Measurements from ENCODE around the gene MRPL52.
"Not testable (repeated sequence)": the region's sequence is repeated elsewhere in the genome, so short reads cannot be mapped to it uniquely, and the experiment has no call there.

Gene MRPL52

DNA sequence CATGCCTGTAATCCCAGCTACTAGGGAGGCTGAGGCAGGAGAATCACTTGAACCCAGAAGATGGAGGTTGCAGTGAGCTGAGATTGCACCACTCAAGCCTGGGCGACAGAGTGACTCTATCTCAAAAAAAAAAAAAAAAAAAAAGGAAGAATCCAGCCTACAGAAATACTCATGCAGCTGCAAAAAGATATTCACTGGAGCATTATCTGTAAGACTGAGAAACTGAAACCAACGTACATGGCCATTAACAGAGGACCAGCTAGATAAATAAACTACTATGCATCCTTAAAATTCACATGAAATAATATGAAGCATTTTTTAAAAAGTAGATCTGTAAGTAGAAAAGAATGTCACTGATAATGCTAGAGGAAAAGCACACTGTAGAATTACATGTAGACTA is 18.0 kb upstream of the MRPL52 start:
- no peak for DNase-seq (ENCODE audit: low spot score)

DNA sequence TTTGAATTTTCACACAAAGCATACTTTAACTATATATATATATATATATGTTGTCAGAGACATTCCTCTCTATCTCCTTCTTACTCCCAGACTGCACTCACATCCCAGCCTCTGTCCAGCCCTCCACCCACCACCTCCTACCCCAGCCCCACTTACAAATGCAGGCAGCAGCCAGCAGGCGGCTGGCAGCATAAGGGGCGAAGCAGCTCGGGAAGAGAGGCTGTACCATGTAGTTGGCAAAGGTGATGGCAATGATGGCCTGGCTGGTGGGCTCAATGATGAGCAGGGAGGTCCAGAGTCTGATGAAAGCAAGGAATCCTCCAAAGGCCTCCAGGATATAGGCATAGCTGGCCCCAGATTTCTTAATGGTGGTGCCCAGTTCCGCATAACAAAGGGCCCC is 16.9 kb upstream of the MRPL52 start:
- DNase-seq (ENCODE audit: low spot score), result no peak

DNA sequence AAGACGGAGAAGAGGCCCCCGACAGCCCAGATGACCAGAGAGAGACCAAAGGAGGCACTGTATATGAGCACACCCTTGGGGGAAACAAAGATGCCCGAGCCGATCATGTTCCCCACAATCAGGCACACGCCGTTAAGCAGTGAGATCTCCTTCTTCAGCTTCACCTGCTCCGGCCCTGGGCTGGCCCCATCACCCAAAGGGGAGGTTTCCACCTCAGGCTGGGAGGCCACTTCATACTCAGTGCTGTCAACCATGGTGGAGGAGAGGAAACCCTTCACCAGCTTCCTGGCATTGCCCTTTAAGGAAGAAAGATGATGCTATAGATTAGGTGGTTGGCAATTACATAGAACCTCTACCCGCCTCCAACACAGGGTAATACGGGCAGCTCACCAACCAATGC is 16.5 kb upstream of the MRPL52 start:
- DNase-seq (ENCODE audit: low spot score), result no peak

DNA sequence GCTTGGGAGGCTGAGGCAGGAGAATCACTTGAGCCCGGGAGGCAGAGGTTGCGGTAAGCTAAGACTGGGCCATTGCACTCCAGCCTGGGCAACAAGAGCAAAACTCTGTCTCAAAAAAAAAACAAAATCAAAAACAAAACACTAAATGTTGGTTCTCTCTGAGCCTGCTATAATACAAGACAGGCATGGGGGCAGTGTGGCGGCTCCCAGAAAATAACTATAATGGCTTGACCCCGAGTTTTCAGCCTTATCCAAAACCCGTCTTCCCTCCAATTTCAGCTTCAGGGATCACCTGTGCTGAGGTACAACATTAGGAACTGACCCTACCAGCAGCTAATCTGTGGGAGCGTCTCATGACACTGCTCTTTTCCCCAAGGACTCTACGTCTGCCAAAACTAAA is 15.3 kb upstream of the MRPL52 start:
- DNase-seq (ENCODE audit: low spot score), result no peak

DNA sequence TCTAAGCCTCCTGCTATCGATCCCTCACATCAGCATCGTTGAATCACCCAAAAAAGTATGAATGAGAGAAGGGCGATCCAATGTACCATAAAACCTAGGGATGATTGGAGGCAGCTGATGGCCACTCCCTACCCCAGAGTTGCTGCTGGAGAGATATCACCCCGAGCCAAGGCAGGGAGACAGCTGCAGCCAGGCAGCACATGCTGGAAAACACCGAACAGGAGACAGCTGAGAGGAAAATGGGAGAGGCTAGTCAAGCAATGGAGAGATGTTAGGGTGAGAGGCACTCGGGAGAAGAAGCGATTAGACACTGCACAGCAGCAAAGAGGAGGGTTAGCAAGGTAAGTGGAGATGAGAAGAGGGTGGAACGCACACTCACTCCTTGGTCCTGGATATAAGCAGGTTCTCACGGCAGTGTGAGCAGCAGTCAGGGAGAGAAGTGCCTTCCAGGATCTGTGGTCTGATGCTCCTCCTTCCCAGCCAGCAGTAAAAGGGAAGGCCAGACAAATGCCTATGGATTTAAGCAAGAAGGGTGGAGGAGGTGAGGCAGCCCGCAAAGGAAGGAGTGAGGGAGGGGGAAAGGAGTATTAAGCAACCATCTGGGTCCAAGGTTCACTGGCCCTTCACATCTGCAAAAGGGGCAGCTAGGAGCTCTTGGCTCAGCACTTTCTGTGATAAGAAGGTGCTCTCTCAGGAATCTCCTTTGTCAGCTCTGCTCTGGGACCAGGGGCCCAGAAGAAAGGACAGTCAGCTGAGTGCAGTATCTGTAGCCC is 14.6 kb upstream of the MRPL52 start, which contains the start of gene SLC7A7:
SLC7A7 (minus strand) TSS at position 495 of the 773 bp plus-strand sequence. CDS start 2,037 bp downstream, outside the sequence.
- no peak for DNase-seq (ENCODE audit: low spot score)

DNA sequence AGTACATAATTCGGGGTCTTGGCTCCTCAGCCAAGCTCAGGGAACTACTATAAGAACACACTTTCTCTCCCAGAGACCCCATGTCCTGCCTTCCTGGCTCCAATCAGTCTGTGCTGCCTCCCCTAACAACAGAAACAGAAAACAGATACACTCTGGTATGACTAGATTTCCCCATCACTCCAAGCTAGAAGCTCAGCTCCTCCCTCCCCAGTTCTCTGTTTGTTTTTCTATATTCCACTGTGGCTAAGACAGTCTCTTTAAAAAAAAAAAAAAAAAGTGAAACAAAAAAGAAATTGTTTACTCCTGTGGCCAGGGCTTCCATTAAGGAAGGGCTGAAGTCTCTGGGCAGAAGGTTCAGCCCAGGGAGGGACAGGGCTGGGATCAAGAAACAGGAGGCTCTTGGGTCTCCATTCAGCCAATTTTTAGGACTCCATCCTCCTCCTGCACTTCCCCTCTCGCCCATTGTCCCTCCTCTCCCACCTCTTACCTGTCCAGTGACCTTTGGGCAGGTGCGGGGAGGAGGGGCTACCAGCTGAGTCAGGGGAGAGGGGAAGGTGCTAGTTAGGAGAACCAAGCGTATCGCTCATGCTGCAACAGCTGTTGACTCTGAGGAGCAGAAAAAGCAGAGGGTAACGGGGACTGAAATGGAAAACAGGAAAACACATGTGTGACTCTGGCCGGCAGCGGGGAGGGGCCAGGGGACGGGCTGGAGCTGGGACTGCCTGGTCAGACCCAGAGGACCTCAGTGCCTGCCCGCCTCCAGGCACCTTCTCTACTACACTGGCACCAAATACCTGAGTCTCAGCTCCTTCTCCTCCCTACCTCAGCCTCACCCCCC is 10.3 kb upstream of the MRPL52 start:
- DNase-seq (ENCODE audit: low spot score), result no peak

DNA sequence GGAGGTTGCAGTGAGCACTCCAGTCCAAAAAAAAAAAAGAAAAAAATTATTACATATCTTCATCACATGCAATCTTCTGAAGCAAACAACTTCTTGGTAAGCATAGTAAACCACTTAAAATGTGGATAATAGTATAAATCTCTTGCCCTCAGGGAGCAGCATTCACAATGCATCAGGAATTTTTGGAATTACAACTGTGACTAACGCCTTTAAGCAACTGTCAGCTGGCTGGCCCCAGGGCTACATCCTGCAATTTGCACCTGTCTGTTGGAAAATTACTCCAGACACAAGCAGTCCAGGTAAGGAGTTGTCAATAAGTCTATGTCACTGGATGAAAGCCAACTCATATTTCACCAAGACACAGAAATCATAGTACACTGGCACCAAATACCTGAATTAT is 9.0 kb upstream of the MRPL52 start:
- DNase-seq (ENCODE audit: low spot score), result no peak

DNA sequence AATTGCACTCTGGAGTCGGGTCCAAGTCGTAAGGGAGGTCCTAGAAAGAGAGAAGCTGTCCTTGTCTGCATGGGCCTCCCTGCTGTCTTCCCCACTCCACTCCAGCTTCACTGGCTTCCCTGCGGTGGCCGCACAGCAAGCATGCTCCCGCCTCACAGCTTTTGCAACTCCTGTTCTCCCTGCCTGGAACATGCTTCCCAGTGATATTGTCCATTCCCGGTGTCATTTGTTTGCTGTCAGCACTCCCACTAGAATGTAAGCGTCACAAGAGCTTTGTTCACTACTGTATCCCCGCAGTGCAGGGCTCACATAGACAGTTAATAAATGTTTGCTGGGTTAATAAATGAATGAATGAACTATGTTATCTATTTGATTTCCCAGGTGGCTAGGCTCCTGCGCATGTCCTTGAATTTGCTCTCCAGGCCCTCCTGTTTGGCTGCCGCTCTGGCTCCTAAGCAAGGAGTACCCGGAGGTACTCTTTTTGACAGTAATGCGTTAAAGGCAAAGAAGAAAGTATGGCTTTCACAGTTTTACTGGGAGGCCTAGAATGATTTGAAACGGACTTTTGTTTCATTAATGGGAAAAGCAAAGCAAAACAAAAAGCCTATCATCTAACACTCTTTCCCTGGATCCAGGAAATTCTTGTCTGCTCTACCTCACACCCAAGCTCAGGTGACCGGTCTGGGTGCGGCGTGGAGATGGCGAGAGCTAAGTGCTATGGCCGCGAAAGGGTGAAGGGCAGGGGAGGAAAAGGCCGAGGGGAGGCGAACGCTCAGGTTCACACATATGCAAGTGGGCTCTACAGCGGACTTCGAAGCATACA is 8.3 kb upstream of the MRPL52 start:
- DNase-seq (ENCODE audit: low spot score), result no peak

DNA sequence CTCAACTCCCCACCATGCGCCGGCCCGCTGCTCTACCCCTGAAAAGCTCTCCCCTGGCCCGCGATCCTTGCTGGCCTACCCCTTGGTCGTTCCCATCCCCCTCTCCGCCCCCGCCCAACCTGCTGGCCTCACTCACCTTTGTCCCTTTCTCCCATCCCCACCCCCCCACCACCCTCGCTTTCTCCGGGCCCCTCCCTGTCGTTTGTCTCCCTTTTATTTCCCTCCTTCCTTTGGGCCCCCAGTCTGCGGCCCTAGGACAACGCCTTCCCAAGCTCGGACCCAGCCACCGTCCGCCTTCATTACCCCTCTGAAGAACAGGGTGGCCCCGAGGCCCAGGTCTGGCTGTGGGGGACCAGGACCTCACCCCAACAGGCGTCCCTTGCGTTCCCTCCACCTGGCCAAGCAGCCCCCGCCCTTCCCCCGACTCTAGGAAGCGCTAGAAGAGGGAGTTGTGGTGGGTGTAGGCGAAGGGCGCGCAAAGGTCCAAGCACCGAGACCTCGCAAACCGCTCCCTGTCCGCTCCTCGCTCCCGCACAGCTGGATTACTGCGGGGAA is 7.6 kb upstream of the MRPL52 start:
- no peak for DNase-seq (ENCODE audit: low spot score)

DNA sequence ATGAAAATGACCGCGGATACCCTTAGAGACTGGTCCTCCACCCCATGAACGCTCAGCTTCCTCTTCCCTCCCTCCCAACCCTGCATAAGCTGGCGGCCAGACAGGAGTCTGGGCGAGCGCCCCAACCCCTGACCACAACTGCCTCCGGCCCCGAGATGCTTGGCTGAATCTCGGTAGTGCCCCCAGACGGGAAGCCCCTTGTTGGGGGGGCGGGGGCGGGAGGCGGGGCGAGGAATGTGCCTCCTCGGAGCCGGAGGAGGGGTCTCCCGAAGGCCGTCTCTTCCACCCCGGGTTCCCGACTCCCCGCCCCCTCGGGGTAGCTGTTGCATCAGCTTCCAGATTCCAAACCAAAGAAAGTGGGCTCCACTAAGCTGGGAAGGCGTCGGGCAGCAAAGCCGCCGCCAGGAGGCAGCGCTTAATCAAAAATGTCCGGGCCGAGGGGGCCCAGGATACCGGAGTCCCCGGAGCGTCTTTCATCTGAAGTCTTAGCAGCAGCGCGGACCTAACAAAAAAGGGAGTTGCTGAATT is 7.1 kb upstream of the MRPL52 start:
- peak; percentile 73 for DNase-seq (ENCODE audit: low spot score)

DNA sequence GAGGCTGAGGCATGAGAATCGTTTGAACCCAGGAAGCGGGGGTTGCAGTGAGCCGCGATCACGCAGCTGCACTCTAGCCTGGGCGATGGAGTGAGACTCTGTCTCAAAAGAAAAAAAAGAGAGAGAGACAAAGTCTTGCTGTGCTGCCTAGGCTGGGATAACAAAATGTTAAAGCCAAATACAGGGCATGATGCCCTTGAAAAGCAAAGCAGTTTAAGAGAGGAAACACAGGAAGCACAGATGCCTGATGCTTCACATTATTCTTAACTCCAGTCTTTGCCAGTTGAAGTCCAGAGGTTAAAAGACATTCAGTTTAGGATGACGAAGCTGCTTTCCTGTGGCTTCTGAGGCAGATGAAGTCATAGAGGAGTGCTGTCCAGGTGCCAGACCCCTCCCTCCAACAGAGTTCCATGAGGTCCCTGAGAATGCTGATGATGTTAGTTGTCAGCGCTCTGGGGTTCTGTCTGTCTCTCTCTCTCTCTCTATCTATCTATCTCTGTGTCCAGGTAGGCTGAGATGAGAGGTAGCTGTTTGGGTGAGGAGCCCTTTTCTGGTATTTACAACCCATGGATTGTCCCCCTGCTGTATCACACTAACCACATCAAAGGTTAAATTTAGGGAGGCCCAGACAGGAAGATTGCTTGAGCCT is 4.9 kb upstream of the MRPL52 start:
- no peak for DNase-seq (ENCODE audit: low spot score)

DNA sequence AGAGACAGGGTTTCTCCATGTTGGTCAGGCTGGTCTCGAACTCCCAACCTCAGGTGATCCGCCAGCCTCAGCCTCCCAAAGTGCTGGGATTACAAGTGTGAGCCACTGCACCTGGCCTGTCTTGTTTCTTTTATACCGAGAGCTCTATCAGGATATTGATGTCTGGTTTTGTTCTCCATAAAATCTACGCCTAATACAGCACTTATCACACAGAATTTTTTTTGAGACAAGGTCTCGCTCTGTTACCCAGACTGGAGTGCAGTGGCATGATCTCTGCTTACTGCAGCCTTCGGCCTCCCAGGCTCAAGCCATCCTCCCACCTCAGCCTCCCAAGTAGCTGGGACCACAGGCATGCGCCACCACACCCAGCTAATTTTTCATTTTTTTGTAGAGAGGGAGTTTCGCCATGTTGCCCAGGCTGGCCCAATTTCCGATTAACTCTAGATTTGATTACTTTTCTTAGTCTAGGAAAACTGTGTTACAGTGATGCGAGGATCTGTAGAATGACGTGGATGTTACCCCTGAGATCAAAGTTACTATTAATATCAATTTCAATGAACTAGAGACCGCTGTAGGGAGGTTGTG is 519 bp upstream of the MRPL52 start:
- DNase-seq (ENCODE audit: low spot score), result not testable (repeated sequence)

DNA sequence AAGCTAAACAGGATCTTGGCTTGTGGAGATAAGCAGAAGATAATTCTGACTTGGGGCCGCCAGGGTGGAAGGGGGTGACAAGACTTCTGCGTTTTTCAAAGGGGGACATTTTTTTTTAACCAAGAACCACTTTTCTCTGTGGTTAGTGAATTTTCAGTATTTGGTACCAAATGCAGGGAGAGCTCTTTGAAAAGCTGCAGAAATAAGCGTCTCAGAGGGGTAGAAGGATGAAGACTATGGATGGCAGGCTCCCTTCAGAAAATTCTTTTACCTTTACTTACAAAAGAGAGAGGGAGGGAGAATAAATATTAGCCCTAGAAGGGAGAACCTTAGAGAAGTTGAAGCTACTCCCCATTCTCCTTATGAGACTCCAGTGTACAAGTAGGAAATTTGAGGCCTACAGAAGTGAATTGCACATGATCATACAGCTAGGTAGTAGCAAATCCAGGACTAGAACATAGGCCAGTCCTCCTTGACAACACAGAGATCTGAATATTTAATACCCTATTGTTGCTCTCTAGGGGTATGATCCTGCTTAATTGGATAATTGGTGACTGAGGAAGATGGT is 840 bp downstream of the MRPL52 start:
- DNase-seq (ENCODE audit: low spot score), result no peak

DNA sequence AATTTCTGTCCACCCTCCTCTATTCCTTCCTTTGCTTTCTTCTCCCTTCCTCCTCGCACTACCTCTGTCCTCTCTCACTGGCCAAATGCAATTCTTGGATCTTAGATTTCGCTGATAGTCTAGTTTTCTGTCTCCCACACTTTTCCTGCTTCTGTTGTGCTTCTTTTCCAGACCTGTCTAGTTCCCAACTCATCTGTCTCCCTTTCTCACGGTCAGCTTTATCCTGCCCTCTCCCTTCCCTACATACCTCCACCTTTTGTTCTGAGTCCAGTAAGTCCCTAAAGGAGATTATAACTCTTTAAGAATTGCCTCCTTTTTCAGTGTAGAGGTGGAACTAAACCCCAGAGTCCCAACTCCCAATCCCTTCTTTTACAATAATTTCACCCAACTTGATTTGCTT is 5.8 kb downstream of the MRPL52 start:
- no peak for DNase-seq (ENCODE audit: low spot score)

DNA sequence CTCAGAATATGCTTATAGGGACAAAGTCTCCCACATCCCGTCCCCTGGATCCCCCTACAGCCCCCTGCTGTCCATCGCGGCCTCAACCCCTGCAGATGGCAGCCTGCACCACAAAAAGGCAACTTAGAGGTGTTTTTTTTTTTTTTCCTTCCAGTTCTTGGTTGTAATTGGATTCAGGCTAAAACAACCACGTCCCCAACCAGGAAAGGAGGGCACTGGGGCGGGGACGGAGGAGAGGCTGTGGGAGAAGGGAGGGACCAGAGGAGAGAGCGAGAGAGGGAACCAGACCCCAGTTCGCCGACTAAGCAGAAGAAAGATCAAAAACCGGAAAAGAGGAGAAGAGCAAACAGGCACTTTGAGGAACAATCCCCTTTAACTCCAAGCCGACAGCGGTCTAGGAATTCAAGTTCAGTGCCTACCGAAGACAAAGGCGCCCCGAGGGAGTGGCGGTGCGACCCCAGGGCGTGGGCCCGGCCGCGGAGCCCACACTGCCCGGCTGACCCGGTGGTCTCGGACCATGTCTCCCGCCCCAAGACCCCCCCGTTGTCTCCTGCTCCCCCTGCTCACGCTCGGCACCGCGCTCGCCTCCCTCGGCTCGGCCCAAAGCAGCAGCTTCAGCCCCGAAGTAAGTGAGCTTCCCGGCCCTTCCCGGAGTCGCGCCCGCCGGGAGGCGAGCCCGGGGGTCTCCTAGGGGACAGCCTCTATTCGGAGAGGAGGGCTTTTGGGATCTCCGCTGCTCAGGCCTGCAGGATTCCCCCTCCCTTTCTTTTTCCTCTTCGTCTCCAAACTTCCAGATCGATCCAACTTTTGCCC is 6.8 kb downstream of the MRPL52 start, which contains the start of gene MMP14:
MMP14 (plus strand) TSS at position 285 of the 813 bp plus-strand sequence; CDS start at position 518, 233 bp downstream.
- DNase-seq (ENCODE audit: low spot score), result peak; percentile 90

DNA sequence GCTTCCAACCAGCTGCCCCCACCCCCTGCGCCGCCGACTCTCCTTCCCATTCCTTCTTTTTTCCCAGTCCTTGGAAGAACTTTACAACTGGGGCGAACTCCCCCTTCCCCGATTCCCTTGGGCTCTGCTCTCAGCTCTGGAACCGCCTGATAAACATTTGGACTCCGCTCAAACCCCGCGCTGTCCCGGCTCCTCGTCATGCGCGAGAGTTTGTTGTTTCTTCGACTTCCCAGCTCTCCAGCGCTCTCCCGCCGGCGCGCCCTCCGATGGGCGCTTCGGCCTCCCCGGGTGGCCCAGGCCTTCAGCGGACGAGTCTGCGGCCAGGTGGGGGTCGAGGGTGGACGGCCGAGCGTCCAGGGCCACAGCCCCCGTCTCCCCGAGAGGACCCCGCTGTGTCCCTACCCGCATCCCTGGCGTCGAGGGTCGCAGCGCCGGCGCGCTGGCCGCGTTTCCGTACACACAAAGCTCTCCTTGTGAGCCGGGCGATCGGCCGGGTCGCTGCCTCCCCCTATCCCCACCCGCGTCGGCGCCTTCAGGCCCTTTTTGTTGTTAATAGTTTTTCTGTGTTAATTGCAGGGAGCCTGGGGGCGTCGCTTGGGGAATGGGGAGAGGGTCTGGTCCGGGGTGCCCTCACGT is 7.5 kb downstream of the MRPL52 start:
- DNase-seq (ENCODE audit: low spot score), result peak; percentile 73

DNA sequence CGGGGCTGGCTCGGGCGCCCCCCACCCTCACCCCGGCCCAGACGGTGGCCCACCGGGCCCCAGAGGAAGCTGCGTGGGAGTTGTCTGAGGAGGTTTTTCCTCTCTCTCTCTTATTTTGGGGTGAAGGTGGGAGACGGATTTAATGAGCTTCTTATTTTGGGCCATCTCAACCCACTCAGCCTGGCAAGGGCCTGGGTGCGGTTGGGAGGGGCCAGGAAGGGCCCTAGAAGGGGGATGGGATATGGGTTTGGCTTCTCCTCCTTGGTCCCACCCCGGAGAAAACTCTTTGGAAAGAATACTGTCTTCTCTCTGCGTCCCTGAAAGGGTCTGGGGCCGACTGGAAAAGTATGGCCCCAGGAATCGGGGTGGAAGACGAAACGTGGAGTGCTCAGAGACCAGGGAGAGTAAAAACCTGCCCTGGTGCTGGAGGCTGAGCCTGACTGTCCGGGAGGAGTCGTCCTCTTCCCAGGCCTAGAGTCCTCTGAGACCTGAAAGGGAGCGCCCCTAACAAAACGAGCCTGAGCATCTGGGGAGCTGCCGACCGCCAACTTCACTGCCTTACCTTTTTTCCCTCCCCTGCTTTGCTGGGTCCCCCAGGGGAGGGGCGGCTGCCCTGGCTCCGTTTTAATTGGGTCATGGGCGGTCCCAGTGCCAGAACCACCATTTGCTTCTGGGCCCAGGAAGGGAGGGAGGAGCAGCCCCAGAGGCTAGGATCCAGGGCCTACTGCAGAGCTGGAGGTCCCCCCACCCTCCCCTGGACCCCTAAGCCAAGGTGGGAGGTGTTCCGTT is 8.3 kb downstream of the MRPL52 start:
- DNase-seq (ENCODE audit: low spot score), result peak; percentile 30

DNA sequence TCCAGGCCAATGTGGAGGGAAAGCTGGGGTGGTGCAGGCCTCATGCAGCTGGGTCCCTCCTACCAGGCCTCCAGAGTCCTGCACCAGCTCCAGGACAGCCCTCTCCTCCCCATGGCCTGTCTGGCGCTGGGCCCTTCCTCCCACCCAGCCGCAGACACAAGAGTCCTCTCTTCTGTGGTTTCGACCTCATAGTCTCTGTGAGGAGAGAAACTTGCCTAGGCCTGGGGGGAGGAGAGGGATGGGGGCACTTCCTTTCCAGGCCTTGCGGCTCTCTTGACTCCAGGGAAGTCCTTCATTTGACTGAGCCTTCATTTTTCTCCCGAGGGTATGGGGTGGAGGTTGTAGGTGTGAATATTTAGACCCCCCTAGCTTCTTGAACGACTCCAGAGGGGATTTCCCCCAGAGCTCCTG is 8.9 kb downstream of the MRPL52 start:
- peak; percentile 14 for DNase-seq (ENCODE audit: low spot score)

Measured in HuH-7 (cell line).